ENCODE measurements around the gene YBEY. TPM values are rescaled to one million over a fixed set of nuclear protein-coding genes. Genes with fewer than 3 reads are reported as not detected.

The YBEY gene
- total RNA-seq, 1 donor from 2014 or later = 13.5 TPM

DNA sequence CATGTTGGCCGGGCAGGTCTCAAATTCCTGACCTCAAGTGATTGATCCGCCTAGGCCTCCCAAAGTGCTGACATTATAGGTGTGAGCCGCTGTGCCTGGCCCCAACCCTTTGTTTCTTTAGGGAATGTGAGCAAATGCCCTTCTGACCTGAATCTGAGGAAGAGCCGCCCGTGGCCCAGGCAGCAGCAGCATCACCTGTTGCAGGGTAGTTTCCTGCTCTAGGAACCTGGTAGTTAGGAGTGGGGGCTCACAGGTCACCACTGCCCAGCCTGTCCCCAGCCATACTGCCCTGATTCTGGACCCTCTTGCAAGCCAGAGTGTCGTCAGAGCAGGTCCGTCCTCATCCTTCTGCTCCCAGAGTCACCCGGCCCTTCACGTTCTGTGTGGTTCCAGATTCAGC lies 13.0 kb downstream of the YBEY start:
- H3K4me1 ChIP-seq (ENCODE audit: insufficient read depth, low read length) = peaks cover 22% of the 10 kb centered on the region
- no peaks in the 10 kb centered on the region for H3K9me3 ChIP-seq (ENCODE audit: insufficient read depth, low read depth, low read length)
- H3K79me2 ChIP-seq (ENCODE audit: insufficient read depth, low read length) = no peaks in the 10 kb centered on the region
- Mint-ChIP-seq H3K9me3 (ENCODE audit: unreplicated experiment) (no peaks in the 10 kb centered on the region), H3K36me3 (ENCODE audit: low read depth, unreplicated experiment) (peaks cover 4% of the 10 kb centered on the region), H3K4me3 (ENCODE audit: unreplicated experiment) (no peak overlapping the region), H3K27ac (ENCODE audit: unreplicated experiment) (no peak overlapping the region), H3K4me1 (ENCODE audit: low read depth, unreplicated experiment) (peaks cover 5% of the 10 kb centered on the region), H3K27me3 (ENCODE audit: low read depth, unreplicated experiment) (peaks cover 2% of the 10 kb centered on the region)
- H2AFZ ChIP-seq (ENCODE audit: low read depth, low read length) = no peak overlapping the region
- H3K9ac ChIP-seq (ENCODE audit: low read length) = no peak overlapping the region
- no peak overlapping the region for H3K4me3 ChIP-seq (ENCODE audit: insufficient read depth, low read depth, low read length)
- no peak for DNase-seq (ENCODE audit: low read depth)
- no peak for FAIRE-seq
- H3K4me2 ChIP-seq (ENCODE audit: low read length) = no peak overlapping the region
- H3K27ac ChIP-seq (ENCODE audit: low read depth, low read length) = no peak overlapping the region
- H4K20me1 ChIP-seq (ENCODE audit: insufficient read depth, low read length) = no peaks in the 10 kb centered on the region
- H3K36me3 ChIP-seq (ENCODE audit: insufficient read depth, low read length) = no peaks in the 10 kb centered on the region
- no peak for TF ChIP-seq EZH2 (IDR thresholded peaks at IDR 0.05; ENCODE audit: insufficient read depth, low read length)
- TF ChIP-seq, protein P1, sequence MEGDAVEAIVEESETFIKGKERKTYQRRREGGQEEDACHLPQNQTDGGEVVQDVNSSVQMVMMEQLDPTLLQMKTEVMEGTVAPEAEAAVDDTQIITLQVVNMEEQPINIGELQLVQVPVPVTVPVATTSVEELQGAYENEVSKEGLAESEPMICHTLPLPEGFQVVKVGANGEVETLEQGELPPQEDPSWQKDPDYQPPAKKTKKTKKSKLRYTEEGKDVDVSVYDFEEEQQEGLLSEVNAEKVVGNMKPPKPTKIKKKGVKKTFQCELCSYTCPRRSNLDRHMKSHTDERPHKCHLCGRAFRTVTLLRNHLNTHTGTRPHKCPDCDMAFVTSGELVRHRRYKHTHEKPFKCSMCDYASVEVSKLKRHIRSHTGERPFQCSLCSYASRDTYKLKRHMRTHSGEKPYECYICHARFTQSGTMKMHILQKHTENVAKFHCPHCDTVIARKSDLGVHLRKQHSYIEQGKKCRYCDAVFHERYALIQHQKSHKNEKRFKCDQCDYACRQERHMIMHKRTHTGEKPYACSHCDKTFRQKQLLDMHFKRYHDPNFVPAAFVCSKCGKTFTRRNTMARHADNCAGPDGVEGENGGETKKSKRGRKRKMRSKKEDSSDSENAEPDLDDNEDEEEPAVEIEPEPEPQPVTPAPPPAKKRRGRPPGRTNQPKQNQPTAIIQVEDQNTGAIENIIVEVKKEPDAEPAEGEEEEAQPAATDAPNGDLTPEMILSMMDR (IDR thresholded peaks at IDR 0.05; ENCODE audit: insufficient read depth, low read depth, low read length) = no peak
- H3K27me3 ChIP-seq (ENCODE audit: insufficient read depth, low read length) = no peaks in the 10 kb centered on the region

- no peak overlapping the region for H3K4me3 Mint-ChIP-seq (ENCODE audit: unreplicated experiment)
- no peak for TF ChIP-seq EZH2 (IDR thresholded peaks at IDR 0.05; ENCODE audit: insufficient read depth, low read length)
- TF ChIP-seq, protein P1 (IDR thresholded peaks at IDR 0.05; ENCODE audit: insufficient read depth, low read depth, low read length) = no peak
- Histone ChIP-seq H4K20me1 (ENCODE audit: insufficient read depth, low read length) (no peaks in the 10 kb centered on the region), H3K27ac (ENCODE audit: low read depth, low read length) (no peak overlapping the region), H3K9me3 (ENCODE audit: insufficient read depth, low read depth, low read length) (no peaks in the 10 kb centered on the region), H3K9ac (ENCODE audit: low read length) (no peak overlapping the region), H2AFZ (ENCODE audit: low read depth, low read length) (no peak overlapping the region), H3K4me3 (ENCODE audit: insufficient read depth, low read depth, low read length) (no peak overlapping the region), H3K36me3 (ENCODE audit: insufficient read depth, low read length) (no peaks in the 10 kb centered on the region), H3K79me2 (ENCODE audit: insufficient read depth, low read length) (no peaks in the 10 kb centered on the region), H3K4me1 (ENCODE audit: insufficient read depth, low read length) (peaks cover 7% of the 10 kb centered on the region), H3K4me2 (ENCODE audit: low read length) (no peak overlapping the region), H3K27me3 (ENCODE audit: insufficient read depth, low read length) (no peaks in the 10 kb centered on the region)
- peaks cover 2% of the 10 kb centered on the region for H3K27me3 Mint-ChIP-seq (ENCODE audit: low read depth, unreplicated experiment)
- FAIRE-seq (no peak), DNase-seq (ENCODE audit: low read depth) (no peak)
- peaks cover 6% of the 10 kb centered on the region for H3K36me3 Mint-ChIP-seq (ENCODE audit: low read depth, unreplicated experiment)
- no peaks in the 10 kb centered on the region for H3K9me3 Mint-ChIP-seq (ENCODE audit: unreplicated experiment)
- H3K27ac Mint-ChIP-seq (ENCODE audit: unreplicated experiment) = no peak overlapping the region
- no peaks in the 10 kb centered on the region for H3K4me1 Mint-ChIP-seq (ENCODE audit: low read depth, unreplicated experiment)
Measured at GRCh38 chr21:46301759-46302158, 15.6 kb downstream of the YBEY start.

DNA sequence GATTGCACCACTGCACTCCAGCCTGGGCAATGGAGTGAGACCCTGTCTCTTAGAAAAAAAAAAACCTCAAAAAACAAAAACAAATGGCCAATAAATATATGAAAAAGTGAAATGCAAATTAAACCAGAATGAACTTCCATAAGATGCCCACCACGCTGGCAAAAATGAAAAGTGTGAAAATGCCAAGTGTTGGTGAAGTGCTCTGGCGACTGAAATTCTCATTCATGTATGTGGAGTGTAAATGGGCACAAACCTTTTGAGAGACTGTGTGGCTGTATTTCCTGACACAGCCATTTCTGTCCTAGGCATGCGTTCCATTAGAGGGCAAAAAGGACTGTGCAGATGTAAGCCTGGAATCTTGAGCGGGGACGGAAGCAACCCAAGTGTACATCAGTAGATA lies 18.3 kb downstream of the YBEY start:
- Mint-ChIP-seq H3K27ac (ENCODE audit: unreplicated experiment) (no peak overlapping the region), H3K4me3 (ENCODE audit: unreplicated experiment) (no peak overlapping the region), H3K27me3 (ENCODE audit: low read depth, unreplicated experiment) (no peaks in the 10 kb centered on the region), H3K4me1 (ENCODE audit: low read depth, unreplicated experiment) (peaks cover 3% of the 10 kb centered on the region), H3K9me3 (ENCODE audit: unreplicated experiment) (no peaks in the 10 kb centered on the region), H3K36me3 (ENCODE audit: low read depth, unreplicated experiment) (peaks cover 4% of the 10 kb centered on the region)
- FAIRE-seq (no peak), DNase-seq (ENCODE audit: low read depth) (no peak)
- H3K4me1 ChIP-seq (ENCODE audit: insufficient read depth, low read length) = peaks cover 12% of the 10 kb centered on the region
- H3K4me2 ChIP-seq (ENCODE audit: low read length) = no peak overlapping the region
- H2AFZ ChIP-seq (ENCODE audit: low read depth, low read length) = no peak overlapping the region
- H3K9me3 ChIP-seq (ENCODE audit: insufficient read depth, low read depth, low read length) = no peaks in the 10 kb centered on the region
- H3K79me2 ChIP-seq (ENCODE audit: insufficient read depth, low read length) = no peaks in the 10 kb centered on the region
- peaks cover 3% of the 10 kb centered on the region for H4K20me1 ChIP-seq (ENCODE audit: insufficient read depth, low read length)
- H3K27me3 ChIP-seq (ENCODE audit: insufficient read depth, low read length) = no peaks in the 10 kb centered on the region
- H3K27ac ChIP-seq (ENCODE audit: low read depth, low read length) = no peak overlapping the region
- no peak overlapping the region for H3K4me3 ChIP-seq (ENCODE audit: insufficient read depth, low read depth, low read length)
- H3K9ac ChIP-seq (ENCODE audit: low read length) = no peak overlapping the region
- TF ChIP-seq, protein P1 (IDR thresholded peaks at IDR 0.05; ENCODE audit: insufficient read depth, low read depth, low read length) = no peak
- no peak for TF ChIP-seq EZH2 (IDR thresholded peaks at IDR 0.05; ENCODE audit: insufficient read depth, low read length)
- H3K36me3 ChIP-seq (ENCODE audit: insufficient read depth, low read length) = no peaks in the 10 kb centered on the region
